OCI-LY1 (cell line): ENCODE measurements around the gene RBMS3.

Experiments used
- EZH2 ChIP-seq: fragments of 200-600 bp; sonication (generic), shearing (Covaris generic); IDR thresholded peaks from 2 replicates; pipeline ENCODE4 v1.8.0; 2017; ENCODE audit warnings: borderline replicate concordance, mixed run types, mild to moderate bottlenecking, antibody characterized with exemption, low read length, moderate library complexity, mixed read lengths
- TF ChIP-seq, protein P1 (sequence below): fragments of 200-600 bp; sonication (generic), shearing (Covaris generic); IDR thresholded peaks from 2 replicates; pipeline ENCODE4 v1.5.1; 2017; ENCODE audit warnings: mild to moderate bottlenecking, antibody characterized with exemption, low read length, moderate library complexity, mixed read lengths

DNA sequence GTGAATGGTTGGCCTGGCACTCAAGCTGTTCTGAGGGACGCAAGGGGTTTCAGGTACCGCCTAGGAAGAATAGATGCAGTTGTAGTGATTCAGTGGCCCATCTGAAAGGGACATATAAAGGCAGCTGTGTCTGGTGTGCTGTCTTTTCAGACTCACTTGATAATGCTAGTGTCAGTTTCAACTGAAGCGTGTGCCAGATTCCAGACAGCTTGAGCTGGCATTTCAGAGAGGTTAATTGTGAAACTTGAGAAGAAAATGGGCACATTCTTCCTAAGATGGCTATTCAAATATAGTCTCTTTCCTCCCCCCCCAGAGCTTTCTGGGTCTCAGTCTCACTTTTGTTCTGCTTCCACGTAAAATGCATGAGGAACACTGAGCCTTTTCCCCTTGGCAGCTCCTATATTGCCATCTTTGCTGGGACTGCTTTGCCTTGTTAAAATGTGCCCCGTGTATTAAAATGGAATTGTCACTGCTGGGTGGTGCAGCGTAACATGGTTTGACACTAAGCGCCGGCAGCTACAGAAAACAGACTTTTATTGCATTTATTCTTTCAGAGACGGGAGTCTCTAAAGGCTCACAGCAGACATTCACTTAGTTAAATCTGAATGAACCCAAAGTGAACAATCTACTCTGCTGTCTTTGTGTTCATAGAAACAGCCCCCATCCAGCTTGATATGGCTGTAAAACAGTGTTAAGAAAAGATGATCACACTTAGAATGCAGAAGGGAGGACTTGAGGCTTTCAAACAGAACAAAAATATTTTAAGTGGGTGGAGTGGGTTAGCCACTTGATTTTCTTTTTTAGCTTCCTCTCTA is 478.7 kb downstream of the RBMS3 start:
- TF ChIP-seq, protein P1, sequence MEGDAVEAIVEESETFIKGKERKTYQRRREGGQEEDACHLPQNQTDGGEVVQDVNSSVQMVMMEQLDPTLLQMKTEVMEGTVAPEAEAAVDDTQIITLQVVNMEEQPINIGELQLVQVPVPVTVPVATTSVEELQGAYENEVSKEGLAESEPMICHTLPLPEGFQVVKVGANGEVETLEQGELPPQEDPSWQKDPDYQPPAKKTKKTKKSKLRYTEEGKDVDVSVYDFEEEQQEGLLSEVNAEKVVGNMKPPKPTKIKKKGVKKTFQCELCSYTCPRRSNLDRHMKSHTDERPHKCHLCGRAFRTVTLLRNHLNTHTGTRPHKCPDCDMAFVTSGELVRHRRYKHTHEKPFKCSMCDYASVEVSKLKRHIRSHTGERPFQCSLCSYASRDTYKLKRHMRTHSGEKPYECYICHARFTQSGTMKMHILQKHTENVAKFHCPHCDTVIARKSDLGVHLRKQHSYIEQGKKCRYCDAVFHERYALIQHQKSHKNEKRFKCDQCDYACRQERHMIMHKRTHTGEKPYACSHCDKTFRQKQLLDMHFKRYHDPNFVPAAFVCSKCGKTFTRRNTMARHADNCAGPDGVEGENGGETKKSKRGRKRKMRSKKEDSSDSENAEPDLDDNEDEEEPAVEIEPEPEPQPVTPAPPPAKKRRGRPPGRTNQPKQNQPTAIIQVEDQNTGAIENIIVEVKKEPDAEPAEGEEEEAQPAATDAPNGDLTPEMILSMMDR: no peak
- no peak for TF ChIP-seq EZH2
